Measurements from ENCODE around the gene PCDHGB4.
"Not testable (repeated sequence)": the region's sequence is repeated elsewhere in the genome, so short reads cannot be mapped to it uniquely, and the experiment has no call there.

The PCDHGB4 gene

DNA sequence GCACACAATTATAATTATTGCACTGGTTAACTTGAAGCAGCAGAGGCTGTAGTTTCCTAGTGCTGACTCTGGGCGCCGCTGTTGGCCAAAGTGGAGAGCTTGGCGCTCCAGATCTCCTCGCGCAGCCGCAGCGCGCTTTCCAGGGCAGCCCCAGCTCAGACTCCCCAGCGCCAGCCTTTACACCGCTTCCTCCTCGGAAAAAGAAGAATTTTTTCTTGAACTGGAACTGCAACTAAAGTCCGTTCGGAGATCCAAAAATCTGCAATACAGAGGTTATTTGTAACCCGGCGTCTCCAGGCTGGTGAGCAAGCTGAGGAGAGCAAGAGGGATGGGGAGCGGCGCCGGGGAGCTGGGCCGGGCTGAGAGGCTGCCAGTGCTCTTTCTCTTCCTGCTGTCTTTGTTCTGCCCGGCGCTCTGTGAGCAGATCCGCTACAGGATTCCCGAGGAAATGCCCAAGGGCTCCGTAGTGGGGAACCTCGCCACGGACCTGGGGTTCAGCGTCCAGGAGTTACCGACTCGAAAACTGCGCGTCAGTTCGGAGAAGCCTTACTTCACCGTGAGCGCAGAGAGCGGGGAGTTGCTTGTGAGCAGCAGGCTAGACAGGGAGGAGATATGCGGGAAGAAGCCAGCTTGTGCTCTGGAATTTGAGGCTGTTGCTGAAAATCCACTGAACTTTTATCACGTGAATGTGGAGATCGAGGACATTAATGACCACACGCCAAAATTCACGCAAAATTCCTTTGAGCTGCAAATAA, at the start of gene PCDHGB4:
Gene PCDHGB4 (plus strand): TSS at position 142 of the 755 bp plus-strand sequence. CDS start 187 bp downstream, at position 329.
- not testable (repeated sequence) for H3K4me2 ChIP-seq (ENCODE audit: low read length); H4K20me1 ChIP-seq (ENCODE audit: control insufficient read depth, insufficient read depth, low read depth, low read length); H3K27ac ChIP-seq (ENCODE audit: low read depth, low read length); H3K27me3 ChIP-seq (ENCODE audit: control insufficient read depth, low read length); H3K79me2 ChIP-seq (ENCODE audit: control insufficient read depth, low read length); H3K4me1 ChIP-seq (ENCODE audit: control insufficient read depth, low read length); H3F3A ChIP-seq (ENCODE audit: control insufficient read depth, insufficient read depth); H3K9me2 ChIP-seq (replicated peaks; ENCODE audit: control insufficient read depth, low read length)
- H3K4me3 ChIP-seq (ENCODE audit: low read length), result peak within 1 kb of the TSS; percentile 55
- H3K9me3 ChIP-seq (ENCODE audit: control insufficient read depth, insufficient read depth, low read length), result peaks cover 34% of the 10 kb centered on the region
- peaks cover 42% of the 10 kb centered on the region for H3K36me3 ChIP-seq (ENCODE audit: control insufficient read depth, low read length)
- TF ChIP-seq CTCF (IDR thresholded peaks at IDR 0.05; ENCODE audit: low read depth, low read length, poor library complexity, severe bottlenecking), result peak; percentile 41

GRCh38 chr5:141338538-141339306, 48.8 kb upstream of the PCDHGB4 start, which contains the start of gene PCDHGA2:
Gene PCDHGA2 (plus strand): TSS chr5:141338760.
- Histone ChIP-seq H3K4me2 (ENCODE audit: low read length) (peak within 1 kb of the TSS; percentile 27; the same call in 1 of the 2 replicates), H3K79me2 (ENCODE audit: control insufficient read depth, low read length) (no peaks in the 10 kb centered on the region), H3K4me1 (ENCODE audit: control insufficient read depth, low read length) (peaks cover 12% of the 10 kb centered on the region), H4K20me1 (ENCODE audit: control insufficient read depth, insufficient read depth, low read depth, low read length) (no peaks in the 10 kb centered on the region), H3K27ac (ENCODE audit: low read depth, low read length) (no peak within 1 kb of the TSS), H3F3A (ENCODE audit: control insufficient read depth, insufficient read depth) (no peaks in the 10 kb centered on the region), H3K9me3 (ENCODE audit: control insufficient read depth, insufficient read depth, low read length) (peaks cover 20% of the 10 kb centered on the region; the same call in 1 of the 2 replicates), H3K9me2 (replicated peaks; ENCODE audit: control insufficient read depth, low read length) (no peaks in the 10 kb centered on the region), H3K4me3 (ENCODE audit: low read length) (peak within 1 kb of the TSS; percentile 18; the same call in 1 of the 2 replicates), H3K36me3 (ENCODE audit: control insufficient read depth, low read length) (no peaks in the 10 kb centered on the region), H3K27me3 (ENCODE audit: control insufficient read depth, low read length) (no peaks in the 10 kb centered on the region)
- TF ChIP-seq CTCF (IDR thresholded peaks at IDR 0.05; ENCODE audit: low read depth, low read length, poor library complexity, severe bottlenecking) (peak; percentile 61), EZH2phosphoT487 (IDR thresholded peaks at IDR 0.05; ENCODE audit: borderline replicate concordance, low read length) (no peak)

- H3K9me3 ChIP-seq (ENCODE audit: control insufficient read depth, insufficient read depth, low read length), result peaks cover 23% of the 10 kb centered on the region; the same call in 1 of the 2 replicates
- not testable (repeated sequence) for H4K20me1 ChIP-seq (ENCODE audit: control insufficient read depth, insufficient read depth, low read depth, low read length); H3K79me2 ChIP-seq (ENCODE audit: control insufficient read depth, low read length); H3K36me3 ChIP-seq (ENCODE audit: control insufficient read depth, low read length); H3K27ac ChIP-seq (ENCODE audit: low read depth, low read length); H3K9me2 ChIP-seq (replicated peaks; ENCODE audit: control insufficient read depth, low read length); H3K4me3 ChIP-seq (ENCODE audit: low read length); H3F3A ChIP-seq (ENCODE audit: control insufficient read depth, insufficient read depth); H3K27me3 ChIP-seq (ENCODE audit: control insufficient read depth, low read length); H3K4me2 ChIP-seq (ENCODE audit: low read length); H3K4me1 ChIP-seq (ENCODE audit: control insufficient read depth, low read length)
Measured at GRCh38 chr5:141340781-141341354, 46.6 kb upstream of the PCDHGB4 start.

Data from DOHH2 (cell line).